GM21526 (cell line): Measurements from ENCODE around the gene PIM3.

Source experiments
- ATAC-seq: cut with Tn5 transposase; IDR thresholded peaks from one replicate; pipeline ENCODE4 v1.9.1; 2021; ENCODE audit warnings: moderate library complexity; ENCODE audit not compliant: unreplicated experiment, low FRiP score

The PIM3 gene

GRCh38 chr22:49999063-49999945, 38.7 kb downstream of the PIM3 start:
- no peak for ATAC-seq

GRCh38 chr22:49999946-50000586, 39.5 kb downstream of the PIM3 start:
- ATAC-seq, result no peak

- no peak for ATAC-seq
Measured at GRCh38 chr22:50000587-50001387, 40.2 kb downstream of the PIM3 start.

DNA sequence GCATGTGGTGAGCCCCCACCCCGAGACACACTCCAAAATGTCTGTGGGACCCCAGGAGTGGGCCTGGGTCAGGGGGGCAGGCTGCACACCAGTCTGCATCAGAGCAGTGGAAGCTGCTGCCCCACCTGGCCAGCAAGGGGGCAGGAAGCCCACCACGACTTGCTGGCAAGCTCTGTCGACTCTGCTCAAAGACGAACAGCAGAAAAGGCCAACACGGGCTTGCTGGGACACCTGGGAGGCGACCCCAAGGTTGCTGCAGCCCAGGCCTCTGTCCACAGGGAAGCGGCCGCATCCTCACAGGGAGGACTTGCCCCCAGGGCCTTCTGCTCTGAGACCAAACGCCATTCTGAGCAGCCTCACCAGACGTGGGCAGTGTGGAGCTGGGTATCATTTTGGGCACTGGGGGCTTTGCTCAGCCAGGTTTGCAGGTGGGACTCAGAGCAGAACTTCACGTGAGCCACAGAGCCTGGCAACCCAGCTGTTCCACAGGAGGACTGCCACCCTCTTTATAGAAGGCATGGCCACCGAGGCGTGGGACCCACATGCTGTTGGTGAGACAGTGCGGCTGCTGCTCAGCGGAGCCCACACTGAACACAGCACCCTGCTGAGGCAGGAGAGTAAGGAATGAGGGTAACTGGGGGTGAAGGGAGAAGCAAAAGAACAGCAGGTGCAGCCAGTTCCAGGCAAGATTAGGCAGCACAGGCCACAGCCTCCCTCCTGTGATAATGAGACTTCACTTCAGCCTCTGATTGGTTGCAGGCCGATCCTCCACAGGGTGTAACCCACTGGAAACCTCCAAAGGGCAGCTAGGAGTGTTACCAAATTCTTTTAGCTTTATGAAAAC, 41.0 kb downstream of the PIM3 start:
- ATAC-seq, result no peak

GRCh38 chr22:50002791-50003190, 42.2 kb downstream of the PIM3 start:
- no peak for ATAC-seq

DNA sequence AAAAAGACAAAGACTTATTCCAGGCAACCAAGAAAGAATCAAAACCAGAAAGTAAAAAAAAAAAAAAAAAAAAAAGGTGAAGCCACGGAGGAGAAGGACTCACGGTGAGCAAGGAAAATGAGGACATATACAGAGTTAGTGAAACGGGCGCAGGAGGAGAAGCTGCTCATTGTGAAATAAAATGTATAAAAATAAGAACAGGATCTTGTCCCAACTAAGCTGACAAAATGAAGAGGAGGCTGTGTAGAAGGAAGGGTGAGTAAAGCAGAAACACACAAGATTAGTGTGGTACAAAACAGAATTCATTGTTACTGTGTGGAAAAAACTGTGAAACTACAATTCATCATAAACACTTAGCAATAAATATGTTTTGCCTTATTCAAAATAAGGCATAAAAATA, 44.3 kb downstream of the PIM3 start:
- ATAC-seq, result no peak

- no peak for ATAC-seq
Measured at GRCh38 chr22:50007057-50007511, 46.5 kb downstream of the PIM3 start.

DNA sequence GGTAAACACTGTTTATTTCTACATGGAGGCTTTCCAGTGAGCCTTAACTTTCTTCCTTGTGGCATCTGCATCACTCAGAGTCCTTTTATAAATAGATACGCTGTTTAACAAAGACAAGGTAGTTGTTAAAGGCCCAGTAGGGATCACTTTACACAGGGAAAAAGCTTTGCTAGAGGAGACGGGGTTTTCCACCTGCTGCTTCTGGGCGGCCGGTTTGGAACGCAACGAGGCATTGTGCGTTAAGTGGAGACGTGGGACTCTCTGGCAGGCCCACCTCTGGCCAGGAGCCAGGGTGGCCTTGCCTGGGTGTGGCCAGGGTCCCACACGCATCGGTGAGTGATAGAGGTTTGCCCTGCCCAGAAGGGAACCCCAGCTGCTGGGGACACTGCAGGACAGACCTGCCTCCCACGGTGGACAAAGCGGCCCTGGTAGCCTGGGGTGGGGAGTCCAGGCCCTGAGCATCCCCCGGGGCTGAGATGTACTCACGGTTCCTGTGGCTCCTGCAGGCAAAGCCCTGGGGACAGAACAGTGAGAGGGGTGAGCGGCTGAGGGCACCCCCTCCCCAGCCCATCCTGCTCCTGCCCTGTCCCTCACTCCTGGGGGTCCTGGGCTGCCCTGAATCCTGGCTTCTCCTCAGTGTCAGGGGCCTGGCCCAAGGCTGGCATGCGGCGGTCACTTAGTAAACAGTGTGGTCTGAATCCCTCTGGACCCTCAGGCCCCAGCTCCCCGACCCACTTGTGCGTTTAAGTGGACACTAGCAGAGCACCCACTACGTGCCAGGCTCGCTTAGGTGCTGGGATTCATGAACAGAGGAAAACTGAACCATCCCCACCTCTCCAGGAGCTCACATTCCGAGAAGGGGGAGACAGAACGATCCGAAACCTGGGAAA, 47.8 kb downstream of the PIM3 start:
- ATAC-seq, result no peak

DNA sequence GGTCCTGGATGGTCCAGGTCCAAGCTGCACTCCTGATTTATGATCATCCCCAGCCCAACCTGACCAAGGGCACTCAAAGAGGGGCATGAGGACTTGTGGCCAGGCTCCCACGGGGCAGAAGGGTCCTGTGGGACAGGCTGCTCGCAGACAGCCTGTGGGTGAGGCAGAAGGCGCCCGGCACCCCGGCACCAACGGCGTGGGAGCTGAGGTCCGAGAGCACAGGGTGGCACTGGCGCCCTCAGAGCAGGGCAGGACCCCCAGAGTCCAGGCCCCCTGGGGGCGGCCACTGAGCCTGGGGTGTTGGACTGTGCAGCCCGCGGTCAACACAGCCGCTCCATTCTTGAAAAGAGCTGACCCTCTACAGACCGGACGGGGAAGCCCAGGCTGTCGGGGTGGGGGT, 48.7 kb downstream of the PIM3 start:
- ATAC-seq, result no peak

GRCh38 chr22:50009765-50010675, 49.4 kb downstream of the PIM3 start:
- ATAC-seq, result no peak

DNA sequence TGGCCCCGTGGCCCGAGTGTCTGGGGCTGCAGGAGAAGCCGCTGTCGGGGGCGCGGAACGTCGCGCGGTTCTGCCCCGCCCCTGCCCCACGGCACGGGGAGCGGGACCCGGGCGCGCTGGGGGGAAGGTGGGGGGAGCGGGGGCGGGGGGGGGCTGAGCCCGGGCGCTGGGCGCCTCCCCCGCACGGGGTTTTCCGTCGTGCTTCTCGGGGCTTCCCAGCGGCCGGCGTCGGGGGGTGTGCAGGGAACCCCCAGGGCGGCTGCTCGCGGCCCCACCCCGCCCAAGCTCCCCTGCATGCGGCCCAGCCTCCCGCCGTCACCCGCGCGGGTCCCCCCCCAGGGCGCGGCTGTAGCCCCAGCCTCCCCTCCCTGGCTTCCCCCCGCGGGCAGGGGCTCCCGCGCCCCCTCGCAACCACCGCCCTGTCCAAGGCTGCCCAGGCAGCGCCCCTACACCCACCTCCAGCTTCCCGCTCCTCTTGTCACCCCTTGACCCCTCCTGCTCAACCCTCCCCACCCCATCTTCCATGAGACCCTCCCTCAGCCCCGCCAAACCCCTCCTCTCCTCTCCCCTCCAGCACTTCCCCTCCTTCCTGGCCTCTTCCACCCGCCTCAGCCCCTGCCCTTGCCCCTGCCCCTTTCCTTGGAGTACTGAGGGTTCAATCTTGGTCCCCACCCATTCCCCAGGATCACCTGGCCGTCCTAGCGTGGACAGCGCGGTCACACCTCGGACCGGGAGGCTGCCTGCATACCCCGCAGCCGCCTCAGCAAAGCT, 50.3 kb downstream of the PIM3 start:
- no peak for ATAC-seq

DNA sequence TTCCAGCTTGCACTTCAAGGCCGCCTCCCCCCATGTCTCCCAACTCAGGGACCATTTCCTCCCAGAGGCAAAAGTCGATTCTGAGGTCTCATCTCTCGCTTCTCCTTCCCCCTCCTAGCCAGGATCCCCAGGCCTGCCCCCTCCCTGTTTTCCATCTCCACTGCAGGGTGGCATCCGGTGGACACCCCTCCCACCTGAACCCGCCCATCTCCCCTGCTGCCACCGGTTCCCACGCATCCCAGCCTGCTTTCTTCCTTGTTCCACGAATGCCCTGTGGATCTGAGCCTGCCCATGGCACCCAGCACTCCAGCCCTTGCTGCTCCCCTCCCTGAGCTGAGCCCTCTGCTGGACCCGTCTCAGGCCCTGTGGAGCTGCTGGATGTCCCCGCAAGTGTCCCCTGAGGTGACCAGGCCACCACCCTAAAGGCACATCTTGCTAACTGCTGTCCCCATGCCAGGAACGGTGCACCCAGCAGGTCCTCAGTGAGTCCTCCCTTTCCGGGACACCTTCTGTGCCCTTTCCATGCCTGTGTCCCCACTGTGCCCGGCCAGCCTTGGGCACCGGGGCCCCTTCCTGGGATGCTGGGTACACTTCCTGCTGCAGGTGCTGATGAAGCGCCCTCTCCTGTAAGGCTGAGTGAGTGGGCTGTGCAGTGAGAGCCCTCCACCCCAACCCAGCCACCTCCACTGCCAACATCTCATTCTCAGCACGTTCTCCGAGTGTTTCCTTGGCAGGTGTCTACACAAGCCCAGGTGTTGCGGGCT, 51.1 kb downstream of the PIM3 start:
- no peak for ATAC-seq

DNA sequence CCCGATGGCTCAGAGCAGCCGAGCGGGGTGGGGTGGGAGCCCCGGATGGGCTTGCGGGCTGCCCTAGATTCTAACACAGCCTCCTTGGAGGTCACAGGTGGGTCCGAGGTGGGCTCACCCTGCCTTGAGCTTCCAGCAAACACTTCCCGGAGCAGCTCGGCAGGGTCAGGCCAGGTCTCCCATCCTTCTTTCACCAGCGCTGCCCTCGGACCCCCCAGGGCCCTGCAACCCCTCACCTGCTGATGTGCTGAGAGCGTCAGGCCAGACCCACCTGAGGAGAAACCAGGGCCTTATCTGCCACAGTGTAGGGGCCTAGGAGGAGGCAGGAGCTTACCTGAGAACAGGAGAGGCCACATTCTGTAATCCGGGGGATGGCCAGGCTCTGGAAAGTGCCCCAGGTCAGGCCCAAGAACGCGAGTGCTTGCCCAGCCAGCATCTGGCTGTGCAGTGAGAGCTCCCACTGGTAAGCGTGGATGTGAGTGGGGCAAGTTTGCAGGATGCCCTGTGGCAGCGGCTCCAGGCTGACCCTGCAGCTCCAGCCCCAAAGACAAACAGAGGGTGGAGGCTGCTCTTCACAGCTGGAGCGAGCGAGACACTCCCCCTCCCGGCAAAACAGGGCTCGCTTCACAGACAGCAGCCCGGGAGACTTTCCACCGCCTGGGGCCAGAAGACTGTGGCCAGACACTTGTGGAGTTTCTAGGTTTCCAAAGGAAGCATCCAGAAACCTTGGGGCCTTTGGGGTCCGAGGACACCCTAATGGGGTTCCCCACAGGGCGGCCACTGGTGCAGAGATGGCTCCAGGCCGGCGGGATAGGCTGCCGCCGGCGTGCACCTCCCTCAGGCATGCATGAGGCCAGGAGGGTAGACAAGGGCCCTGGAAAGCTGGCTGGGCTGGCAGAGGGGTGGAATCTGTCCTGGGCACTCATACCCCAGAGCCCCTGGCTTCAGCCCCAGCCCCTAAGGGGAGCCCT, 51.9 kb downstream of the PIM3 start, which contains the start of gene IL17REL:
TSS of gene IL17REL (minus strand) at position 555 of the 971 bp plus-strand sequence. CDS start at position 436, 119 bp downstream.
- ATAC-seq, result no peak
